GM21576 (cell line): ENCODE measurements around the gene SRBD1.

Experiments
- ATAC-seq: cut with Tn5 transposase; IDR thresholded peaks from one replicate; pipeline ENCODE4 v1.9.1; 2021; ENCODE audit warnings: mild to moderate bottlenecking, moderate library complexity; ENCODE audit not compliant: unreplicated experiment

Gene SRBD1, protein sequence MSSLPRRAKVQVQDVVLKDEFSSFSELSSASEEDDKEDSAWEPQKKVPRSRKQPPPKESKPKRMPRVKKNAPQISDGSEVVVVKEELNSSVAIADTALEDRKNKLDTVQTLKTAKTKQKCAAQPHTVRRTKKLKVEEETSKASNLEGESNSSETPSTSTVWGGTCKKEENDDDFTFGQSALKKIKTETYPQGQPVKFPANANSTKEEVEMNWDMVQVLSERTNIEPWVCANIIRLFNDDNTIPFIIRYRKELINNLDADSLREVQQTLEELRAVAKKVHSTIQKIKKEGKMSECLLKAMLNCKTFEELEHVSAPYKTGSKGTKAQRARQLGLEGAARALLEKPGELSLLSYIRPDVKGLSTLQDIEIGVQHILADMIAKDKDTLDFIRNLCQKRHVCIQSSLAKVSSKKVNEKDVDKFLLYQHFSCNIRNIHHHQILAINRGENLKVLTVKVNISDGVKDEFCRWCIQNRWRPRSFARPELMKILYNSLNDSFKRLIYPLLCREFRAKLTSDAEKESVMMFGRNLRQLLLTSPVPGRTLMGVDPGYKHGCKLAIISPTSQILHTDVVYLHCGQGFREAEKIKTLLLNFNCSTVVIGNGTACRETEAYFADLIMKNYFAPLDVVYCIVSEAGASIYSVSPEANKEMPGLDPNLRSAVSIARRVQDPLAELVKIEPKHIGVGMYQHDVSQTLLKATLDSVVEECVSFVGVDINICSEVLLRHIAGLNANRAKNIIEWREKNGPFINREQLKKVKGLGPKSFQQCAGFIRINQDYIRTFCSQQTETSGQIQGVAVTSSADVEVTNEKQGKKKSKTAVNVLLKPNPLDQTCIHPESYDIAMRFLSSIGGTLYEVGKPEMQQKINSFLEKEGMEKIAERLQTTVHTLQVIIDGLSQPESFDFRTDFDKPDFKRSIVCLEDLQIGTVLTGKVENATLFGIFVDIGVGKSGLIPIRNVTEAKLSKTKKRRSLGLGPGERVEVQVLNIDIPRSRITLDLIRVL

DNA sequence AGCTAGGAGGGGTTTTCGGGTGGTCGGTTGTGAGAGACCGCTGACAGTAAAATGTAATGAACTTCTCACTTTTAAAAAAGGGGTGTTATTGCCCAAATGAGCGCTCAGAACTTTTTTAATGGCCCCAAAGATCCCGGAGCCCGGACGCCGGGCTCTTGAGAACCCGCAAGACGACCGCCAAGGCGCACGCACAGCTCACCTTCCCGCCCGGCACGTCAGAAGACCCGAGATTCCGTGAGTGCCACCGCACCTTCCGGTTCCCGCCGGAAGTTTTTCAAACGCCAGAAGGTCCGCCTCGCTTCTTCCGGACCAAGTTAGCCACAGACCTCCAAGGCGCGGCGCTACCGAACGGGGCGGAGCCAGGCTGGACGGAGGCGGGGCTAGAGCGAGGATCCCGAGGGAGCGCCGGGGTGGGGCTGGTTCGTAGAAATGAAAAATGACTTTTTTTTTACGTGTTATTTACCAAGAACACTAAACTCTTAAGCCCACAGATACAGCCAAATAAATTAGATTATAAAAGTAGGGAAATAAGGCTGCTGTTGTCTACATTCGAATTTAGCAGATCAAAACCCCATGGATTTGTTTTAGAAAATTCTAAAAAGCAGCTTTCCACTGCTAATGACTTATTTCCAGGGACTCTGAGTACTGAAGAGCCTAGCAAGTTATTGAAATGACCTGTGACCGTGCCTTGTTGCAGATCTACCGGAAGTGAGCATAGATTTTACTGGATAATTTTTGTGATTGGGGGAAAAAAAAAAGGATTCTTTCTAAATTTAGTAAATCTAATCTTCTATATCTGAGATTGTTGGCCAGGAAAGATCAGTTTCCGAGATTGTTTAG, at the start of gene SRBD1:
TSS of gene SRBD1 (minus strand) at position 248 of the 840 bp plus-strand sequence. CDS start 5,826 bp downstream, outside the sequence.
- ATAC-seq, result peak; percentile 92

DNA sequence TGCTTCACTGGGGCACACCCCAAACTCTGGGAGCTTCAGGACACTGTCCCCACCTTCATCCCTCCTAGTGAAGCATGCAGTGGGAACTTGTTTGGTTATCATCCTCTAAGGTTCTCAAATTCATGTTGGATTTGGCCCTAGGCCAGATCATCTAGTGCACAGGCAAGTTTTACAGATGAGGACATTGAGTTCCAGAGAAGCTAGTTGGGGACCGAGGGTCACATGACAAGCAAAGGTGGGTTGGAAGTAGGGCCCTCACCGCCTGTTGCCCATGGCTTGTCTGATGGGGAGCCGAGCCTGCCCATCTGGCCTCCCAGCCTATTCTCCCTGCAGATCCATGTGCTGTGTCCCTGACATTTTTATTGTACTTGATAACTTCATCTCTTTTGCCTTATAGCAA, 43.2 kb upstream of the SRBD1 start:
- ATAC-seq, result no peak

DNA sequence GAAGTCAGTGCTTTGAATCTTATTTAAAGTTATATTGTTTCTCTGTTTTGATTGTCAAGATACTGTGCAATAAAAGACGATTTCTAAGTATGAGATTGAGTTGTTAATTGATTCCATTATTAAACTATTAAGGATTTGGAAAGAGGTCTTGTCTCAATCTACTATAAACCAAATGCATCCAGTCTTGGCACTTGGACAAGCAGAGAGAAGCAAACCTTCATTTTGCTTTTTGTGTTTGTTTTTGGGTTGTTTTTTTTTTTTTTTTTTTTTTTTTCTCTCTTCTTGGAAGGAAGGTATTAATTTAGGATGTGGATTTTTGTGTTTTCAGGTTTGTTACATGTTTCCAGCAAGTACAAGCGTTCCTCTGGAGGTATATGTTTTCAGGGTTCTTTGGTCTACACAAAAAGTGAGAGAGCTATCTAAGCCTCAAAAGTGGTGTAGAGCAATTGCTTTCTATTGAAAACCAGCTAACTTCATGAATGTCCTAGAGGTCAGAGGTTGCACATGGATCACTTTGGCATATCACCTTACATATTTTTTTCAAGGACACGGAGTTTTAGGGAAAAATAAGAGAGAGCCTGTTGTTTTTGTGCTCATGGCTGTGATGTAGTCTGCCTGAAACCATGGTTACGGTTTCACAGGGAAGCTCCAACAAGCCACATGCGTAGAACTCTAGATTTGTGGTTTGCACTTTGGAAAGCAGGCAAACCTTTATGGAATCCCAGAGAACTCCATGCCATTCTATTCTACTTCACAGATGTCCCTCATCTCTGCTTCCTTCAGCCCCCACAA, 42.3 kb upstream of the SRBD1 start:
- ATAC-seq, result no peak

DNA sequence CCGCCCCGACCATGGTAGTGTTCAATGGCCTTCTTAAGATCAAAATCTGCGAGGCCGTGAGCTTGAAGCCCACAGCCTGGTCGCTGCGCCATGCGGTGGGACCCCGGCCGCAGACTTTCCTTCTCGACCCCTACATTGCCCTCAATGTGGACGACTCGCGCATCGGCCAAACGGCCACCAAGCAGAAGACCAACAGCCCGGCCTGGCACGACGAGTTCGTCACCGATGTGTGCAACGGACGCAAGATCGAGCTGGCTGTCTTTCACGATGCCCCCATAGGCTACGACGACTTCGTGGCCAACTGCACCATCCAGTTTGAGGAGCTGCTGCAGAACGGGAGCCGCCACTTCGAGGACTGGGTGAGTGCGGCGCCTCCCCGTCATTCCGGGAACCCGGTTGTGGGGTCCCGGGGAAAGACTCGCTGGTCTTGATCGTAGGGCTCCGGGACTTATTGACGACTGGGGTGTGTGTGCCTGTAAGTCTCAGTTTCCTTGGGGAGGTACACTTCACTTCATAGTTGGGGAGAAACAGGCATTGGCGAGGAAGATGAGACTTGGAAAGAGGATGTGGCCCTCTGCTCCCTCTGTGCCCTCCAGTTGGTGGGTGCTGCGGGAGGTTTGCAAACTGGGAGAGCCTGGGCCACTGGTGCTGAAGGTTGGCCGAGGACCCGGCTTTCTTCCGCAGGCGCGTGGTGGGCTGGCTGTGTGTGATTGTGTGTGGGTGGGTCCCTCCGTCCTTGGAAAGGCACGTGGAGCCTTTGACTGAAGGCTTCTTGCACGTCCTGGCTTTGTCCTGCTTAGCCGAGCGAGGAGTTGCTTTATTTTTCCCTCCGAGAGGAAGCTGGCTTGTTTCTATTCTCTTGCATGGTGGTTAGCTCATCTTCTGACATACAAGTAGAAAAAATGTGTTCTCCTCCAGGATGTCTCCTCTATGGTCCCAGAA, 41.3 kb upstream of the SRBD1 start:
- no peak for ATAC-seq

DNA sequence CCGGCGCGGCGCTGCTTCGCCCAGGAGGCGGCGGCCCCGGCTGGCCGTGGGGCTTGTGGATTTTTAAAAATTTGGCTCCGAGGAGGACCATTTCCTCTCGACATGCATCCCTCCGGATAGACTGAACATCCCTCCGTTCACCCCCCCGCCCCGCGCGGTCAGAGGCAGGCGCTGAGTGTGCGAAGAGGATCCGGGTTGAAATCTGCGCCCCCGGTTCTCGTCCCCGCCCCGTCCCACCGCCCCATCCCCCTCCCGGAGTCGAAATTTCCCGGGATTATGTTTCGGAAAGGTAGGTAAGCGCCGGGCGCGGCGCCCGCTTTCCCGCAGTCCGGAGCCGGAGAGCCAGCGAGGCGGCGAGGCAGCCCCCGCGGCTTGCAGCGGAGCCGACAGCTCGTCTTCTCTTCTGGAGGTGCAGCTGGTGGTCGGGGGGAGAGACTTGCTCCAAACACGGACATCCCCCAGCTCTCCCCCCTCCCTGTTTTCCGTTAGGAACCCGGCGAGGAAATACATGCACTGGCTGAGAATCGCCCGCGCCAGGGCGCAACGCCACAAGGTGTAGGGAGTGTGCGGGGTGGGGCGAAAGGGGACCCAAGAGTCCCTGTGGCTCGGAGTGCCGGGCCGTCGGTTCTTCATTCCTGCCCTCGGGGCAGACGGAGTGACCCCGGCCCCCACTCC, 40.5 kb upstream of the SRBD1 start, which contains the start of gene PRKCE:
TSS of gene PRKCE (plus strand) at position 261 of the 675 bp plus-strand sequence.
- ATAC-seq, result no peak

GRCh38 chr2:45650851-45651414, 39.9 kb upstream of the SRBD1 start:
- ATAC-seq, result peak; percentile 51

GRCh38 chr2:45649858-45650811, 39.1 kb upstream of the SRBD1 start:
- ATAC-seq, result peak; percentile 26

GRCh38 chr2:45649462-45649857, 38.4 kb upstream of the SRBD1 start:
- no peak for ATAC-seq

GRCh38 chr2:45648636-45649035, 37.6 kb upstream of the SRBD1 start:
- ATAC-seq, result no peak

DNA sequence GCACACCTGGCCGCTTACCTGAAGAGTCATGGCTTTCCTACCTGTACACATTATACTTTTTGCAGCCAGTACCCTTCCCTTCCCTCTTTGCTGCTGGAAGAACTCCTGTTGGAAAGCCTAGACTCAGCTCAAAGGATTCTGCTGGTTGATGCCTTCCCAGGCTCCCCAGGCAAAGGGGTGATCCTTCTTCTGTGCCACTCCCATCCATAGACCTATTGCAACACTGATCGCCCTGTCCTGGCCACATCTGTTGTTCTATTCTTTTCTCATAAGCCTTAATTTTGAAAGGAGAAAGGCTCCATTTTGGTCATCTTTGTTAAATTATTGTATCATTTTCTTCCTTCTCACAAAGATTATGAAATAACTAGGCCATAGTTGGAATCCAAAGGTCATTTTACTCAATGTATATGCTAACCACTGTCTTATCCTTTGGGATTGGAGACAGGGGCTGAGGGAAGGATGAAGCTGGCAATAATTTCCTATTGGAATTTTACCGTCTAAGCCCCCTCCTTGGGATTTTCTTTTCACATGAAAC, 37.0 kb upstream of the SRBD1 start:
- no peak for ATAC-seq

- no peak for ATAC-seq
These were observed 36.3 kb upstream of the SRBD1 start for GRCh38 chr2:45647356-45647755.

DNA sequence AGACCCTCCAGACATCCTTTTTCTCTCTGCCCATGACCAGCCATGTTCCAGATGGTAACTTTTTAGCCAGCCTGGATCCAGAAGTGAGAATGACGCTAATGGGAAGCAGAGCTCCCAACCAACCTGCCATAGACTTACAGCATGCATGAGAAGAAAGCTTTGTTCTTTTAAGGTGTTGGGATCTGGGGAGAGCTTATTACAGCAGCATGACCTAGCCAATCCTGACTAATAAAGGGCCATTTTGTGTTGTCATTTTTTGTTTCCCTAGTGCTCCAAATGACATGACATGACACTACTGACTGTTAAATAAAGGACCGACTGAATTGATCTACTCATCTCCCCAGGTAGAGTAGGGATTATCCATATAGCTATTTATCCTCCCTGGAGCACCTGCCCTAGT, 35.2 kb upstream of the SRBD1 start:
- no peak for ATAC-seq

DNA sequence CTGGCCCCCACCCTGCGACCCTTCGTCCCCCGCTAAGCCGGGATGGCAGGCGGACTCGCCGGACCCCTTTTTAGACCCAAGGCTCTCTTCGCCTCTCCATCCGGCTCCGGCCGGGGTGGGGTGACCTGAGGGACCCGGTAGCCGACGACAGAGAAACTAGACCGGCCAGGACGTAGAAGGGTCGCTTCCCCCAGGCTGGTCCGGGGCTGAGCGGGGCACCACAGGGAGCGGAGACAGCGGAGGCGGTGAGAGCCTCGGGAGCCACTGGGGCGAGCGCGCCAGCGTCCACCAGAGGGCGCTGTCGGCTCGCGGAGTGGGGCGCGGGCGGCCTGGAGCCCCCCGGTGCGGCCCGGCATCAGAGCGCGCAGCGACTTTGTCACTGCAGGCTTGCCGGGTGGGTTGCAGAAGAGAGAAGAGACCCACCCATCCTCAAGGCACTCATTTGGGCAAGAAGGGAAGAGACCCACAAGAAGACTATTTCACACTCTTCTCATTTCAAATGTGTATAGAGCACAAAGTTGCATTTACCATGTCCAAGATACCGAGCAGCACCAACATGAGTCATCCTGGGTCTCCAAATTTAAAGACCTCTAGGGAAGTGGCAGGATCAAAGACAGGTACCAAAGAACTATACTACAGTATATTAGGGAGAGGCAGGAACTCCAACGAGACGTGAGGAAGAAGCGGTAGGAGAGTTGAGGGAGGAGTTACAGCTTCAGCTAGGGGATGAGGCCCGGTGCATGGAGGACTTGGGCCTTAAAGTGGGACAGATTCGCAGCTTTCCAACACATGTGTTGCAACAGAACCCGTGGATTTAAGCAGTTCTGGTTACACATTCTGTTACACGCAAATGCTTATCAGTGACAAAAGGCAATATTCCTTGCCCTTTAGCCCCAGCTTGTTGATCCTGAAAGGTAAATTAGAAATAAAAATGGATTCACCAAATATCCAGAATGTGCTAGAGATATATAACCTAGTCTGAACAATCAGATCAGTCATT, 32.8 kb upstream of the SRBD1 start:
- ATAC-seq, result no peak

DNA sequence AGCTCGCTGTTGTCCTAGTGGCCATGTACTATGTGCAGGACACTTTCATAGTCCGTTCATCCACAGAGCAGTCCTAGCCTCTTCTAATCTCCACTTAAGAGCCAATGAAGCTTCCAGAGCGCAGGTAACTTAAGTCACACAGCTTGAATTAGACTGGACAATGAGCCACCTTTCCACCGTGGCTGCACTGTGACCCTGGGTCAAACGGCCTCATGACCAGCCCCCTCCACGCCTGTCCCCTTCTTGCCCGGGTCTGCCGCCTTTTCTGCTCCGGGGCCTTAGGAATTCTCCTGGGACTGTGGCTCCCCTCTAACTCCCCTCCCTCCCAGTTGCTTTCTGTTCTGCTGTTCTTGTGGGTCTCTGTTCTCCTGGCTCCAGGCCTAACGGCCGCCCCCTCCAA, 32.0 kb upstream of the SRBD1 start:
- ATAC-seq, result no peak

DNA sequence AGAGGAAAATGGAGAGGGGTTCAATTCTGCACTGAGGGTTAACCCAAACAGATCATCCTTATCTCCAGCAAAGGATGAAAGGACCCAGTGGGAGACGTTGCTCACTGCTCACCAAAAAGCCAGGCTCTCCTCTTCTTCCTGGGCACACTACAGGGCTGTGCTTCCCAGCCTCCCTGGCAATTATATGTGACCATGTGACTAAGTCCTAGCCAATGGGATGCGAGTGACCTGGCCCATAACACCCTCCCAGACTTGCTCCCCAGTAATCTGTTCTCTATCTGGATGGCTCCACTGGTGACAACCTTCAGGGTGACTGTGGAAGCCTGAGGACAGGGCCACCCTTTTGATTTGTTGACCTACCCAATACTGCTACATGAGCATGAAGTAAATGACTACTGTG, 29.5 kb upstream of the SRBD1 start:
- ATAC-seq, result no peak
